ENCODE data around the gene PHEX. TPM values are rescaled to one million over a fixed set of nuclear protein-coding genes. Genes with fewer than 3 reads are reported as not detected.

Gene PHEX
- total RNA-seq = 0.36 TPM

DNA sequence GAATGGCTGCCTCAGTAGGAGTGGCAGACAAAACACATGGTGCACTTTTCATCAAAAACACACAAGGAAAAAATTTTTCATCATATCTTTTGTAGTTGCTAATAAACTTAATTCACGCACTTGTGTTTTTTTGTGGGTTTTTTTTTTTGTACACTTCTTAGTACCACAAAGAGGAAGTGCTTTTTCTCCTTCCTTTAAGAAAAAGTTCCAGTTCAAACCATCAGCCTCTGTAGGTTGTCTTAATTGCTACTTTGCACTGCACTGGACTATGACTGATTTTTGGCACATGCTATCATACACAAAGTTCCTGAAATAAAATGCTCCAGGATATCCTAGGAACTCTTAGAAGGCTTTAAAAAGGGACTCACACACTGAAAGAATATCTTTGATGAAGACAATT is at the start of gene PHEX:
TSS of gene PHEX (plus strand) at position 242 of the 400 bp plus-strand sequence. CDS start 681 bp downstream, outside the sequence.
- ATAC-seq = no peak

DNA sequence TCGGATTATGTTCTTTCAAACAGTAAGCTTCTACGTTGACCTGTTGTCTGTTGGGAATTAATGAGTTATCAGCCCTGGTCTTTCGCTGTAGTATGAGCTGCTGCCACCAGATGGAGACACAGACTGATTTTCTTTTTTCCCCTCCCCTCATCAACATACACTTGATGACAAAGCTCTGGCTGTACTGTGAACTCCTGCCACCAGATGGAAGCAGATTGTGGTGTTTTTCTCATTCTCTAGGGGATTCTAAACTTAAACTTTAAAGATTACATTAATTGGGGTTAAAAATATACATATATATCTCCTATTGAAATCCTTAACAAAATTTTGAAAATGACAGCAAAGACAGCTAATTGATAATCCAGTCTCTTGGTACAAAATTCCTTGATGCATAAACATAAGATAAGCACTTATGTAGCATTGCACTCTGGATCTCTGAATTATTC is 46.8 kb upstream of the PHEX start:
- peak; percentile 98 for ATAC-seq

DNA sequence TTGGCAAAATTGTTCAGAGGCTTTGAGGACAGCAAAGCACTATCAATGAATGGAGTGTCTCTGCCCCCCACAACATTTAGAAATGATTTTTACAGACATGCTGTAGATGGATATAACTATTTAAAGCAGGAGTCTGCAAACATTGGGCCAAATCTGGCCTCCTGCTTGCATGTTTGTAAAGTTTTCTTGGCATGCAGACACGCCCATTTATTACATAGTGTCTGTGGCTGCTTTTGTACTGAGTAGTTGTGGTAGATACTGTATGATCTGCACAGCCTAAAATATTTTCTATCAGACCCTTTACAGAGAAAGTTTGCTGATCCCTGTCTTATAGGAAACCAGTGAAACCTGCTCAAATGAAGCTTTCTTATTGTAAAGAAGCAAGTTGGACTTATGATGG is 45.5 kb upstream of the PHEX start:
- ATAC-seq = no peak

DNA sequence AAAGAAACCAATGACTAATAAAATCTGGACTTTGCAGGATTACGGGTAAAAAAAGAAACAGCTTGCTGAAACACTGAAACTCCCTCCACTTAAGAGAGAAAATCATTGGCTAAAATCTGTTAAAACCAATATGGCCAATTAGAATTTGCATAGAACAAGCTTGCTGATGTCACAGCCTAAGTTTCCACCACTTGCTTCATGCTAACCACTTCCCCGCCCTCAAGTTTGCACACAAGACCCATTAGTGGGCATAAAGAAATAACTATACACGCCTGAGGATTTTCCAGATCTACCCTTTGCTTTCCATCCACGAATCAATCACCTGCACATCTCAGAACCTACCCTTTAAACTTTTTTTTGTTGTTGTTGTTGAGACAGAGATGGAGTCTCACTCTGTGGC is 42.7 kb upstream of the PHEX start:
- ATAC-seq = no peak

DNA sequence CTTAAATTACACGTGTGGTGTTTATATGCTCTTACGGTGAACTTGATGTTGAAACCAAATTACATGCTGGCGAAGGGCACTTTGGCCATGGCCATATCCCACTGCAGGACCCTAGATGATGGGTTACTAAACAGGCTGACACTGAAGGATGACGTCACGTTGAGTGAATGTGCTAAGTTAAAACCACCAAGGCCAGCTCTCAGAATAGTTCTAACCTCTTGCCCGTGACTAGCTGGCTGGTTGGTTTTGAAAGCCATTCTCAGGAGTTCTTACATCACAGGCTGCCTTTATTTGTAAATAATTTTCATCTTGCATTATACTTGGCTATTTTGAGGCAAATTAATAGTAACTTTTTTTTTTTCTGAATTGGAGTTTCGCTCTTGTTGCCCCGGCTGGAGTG is 41.3 kb upstream of the PHEX start:
- no peak for ATAC-seq

DNA sequence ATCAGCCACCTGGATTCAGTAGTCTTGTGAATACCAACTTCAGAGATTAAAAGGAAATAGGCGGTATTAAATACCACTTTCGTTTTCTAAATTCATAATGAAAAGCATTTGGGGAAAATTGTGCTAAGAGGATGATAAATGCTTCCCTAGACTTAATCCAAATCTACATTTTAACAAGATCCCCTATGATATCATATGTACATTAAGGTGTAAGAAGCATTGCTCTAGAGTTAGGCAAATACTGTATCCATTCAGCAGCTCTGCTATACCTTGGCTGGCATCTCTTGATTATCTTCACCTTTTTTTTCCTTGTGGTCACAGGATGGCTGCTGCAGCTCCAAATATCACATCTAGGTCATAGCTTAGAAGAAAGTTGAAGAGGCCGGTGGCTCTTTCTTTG is 40.6 kb upstream of the PHEX start:
- ATAC-seq = no peak

DNA sequence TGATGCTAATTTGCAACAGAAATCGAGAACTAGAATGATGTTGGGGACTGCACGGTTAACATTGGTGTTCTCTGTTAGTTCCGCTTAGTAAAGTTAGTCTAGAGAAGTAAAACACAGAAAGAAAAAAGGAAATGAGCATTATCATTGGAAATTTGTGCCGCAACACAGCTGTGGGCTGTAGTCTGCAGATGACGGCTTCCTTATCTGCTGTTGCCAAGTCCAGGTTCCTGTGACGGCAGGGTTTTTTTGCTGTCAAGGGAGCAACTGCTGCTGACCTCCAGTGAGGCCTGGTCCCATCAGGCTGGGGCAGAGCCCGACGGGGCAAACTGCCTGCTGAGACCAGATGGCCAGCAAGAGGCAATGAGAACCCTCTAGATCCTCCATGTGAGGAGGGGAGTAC is 38.9 kb upstream of the PHEX start:
- ATAC-seq = no peak

DNA sequence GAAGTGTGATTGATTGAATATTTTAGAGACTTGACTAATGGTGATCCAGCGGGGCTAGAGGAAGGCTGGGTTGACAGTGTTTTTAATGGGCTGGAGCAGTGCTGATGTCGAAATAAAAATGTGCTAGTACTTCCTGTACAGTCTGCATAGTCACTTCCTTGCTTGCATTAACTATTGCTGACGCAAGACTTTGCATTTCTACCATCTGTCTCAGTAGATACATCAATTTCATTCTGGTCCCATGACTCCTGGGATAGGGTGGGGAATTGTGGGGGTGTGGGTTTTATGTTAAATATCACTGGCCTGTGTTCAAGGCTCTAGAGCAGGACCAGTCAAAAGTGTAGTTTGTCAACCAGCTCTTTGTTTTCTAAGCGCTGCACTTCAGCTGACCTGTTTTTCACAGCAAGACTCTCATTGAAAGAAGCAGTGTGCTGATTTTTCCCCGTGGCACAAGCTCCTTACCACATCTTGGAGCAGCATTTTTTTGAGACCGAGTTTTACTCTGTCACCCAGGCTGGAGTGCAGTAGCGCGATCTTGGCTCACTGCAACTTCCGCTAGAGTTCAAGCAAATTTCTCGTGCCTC is 35.2 kb upstream of the PHEX start:
- peak; percentile 64 for ATAC-seq

DNA sequence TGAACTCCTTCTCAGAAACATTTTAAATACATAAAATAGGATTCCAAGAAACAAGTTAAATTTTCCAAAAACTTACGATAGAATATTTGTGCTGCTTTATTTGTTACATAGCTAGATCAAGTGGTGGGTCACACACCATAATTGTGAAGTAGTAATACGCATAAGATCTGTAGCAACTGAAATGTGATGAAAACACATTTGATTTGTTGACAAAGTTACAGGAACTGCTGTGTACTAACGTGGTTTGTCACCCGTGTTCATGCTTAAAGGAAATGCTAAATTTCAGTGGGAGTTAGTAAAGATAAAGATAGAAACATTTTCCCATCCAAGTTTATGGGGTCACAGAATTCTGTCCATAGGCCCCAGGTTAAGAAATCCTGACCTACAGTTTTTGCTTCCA is 34.1 kb upstream of the PHEX start:
- no peak for ATAC-seq

DNA sequence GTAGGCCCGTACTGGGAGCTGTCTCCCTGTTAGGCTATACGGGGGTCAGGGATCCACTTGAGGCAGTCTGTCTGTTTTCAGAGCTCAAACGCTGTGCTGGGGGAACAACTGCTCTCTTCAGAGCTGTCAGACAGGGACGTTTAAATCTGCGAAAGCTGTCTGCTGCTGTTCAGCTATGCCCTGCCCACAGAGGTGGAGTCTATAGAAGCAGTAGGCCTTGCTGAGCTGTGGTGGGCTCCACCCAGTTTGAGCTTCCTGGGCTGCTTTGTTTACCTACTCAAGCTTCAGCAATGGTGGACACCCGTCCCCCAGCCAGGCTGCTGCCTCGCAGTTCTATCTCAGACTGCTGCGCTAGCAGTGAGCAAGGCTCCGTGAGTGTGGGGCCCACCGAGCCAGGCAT is 27.3 kb upstream of the PHEX start:
- ATAC-seq = no peak

DNA sequence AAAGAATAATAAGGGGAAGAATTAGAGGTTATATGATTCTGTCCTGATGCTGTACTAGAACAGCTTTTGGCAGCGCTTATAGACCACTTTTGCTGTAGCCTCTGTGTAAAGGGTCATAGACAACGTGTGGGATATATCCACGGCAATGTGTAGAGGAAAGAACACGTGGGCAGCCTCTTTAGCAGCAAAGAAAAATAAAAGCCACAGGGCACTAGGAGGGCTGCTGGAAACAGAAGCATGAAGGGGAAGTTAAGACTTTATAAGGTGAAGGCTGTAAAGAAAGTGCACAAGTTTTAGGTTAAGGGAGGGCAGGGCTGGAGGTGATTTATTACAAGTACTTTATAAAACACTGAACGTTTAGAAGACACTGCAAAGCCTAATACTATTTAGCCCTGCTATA is 20.1 kb upstream of the PHEX start:
- ATAC-seq = no peak

DNA sequence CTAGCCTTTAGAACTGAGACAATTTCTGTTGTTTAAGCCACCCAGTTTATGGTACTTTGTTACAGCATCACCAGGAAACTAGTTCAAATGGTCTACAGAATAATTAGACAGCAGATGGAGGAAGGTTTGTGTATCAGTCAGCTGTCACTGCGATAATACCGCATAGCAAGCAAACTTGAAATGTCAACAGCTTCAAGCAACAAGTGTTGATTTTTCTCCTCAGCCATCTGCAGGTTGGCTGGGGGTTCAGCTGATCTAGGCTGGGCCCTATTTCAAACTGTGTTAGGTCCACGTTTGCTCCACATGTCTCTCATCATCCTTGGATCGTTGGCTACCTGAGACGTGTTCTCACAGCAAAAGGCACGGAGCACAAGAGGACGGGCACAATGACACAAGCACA is 19.2 kb upstream of the PHEX start:
- no peak for ATAC-seq

DNA sequence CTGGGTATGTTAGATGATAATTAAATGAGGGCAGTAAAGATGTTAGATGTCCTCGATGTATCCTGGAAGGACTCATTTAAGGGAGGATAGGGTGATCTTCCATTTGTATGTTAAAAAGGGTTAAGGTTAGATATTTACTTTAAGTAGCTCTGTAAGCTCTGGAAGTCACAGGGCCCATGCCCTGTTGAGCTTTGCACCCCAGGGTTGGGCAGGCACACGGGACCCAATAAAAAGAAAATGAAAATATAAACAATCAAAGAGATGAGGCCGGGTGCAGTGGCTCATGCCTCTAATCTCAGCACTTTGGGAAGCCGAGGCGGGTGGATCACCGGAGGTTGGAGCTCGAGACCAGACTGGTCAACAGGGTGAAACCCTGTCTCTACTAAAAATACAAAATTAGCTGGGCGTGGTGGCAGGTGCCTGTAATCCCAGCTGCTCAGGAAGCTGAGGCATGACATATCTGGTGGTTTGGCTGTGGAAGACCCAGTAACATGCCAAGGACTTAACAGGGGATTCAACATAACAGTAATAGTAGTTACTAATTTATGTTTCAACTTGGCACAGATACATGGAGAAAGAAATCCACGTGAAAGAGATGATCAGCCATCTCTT is 16.9 kb upstream of the PHEX start:
- ATAC-seq = no peak

DNA sequence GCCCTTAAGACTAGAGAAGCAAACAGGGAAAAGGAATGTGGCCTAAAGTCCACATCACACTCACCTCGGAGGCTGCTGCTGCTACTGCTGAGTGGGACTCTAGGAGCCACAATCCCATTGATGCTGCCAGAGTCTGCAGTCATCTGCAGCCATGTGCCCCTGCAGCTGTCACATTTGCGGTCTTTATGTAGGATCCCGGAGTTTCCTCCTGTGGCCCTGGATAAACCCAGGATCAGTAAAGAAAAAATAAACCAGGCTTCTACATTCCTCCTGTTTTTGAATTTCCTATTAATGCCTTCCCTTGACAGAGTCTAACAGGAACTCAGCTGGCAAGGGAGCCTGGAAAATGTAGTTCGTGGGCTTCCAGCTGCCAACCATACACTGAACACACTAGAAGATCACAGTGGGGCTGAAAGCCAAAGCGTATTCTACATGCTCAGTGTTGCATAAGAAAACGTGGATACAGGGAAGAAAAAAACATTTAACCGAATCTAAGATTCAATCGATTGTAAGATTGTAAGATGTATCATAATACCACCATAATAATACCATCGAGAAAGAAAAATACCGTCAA is 10.3 kb upstream of the PHEX start:
- no peak for ATAC-seq

DNA sequence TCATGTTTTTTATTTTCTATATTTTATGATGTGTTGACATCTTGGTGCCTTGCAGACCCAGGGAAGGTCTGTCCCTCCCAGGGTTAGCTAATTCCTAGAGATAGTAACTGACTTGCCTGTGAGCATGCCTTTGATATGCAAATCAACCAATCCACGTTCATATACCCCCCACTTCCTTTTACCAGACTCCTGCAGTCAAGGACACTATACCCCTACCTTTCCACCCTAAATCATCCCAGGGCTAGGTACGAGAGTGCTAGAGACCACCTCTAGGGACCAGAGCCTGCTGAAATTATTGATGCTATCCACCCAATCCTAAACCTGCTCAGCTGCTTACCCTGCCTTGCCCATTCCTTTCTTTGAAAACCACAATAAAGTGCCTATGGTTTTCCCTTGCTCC is 7.5 kb upstream of the PHEX start:
- ATAC-seq = no peak

DNA sequence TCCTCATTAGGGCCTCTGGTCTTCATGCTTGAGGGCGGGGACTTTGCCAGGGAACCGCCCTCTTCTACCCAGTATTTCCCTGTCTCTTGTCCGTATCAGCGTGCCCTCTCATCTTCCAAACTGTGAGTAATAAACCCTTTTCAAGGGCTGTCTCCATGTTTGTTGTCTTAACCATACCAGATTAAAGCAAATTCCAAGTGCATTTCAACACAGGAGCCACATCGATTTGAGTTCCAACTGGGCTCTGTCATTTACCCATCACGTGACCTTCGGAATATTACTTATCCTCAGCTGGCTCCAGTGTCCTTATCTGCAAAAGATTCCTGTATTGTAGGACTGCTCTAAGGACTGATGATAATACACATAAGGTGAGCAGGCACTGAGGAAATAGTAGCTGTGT is 6.4 kb upstream of the PHEX start:
- no peak for ATAC-seq

DNA sequence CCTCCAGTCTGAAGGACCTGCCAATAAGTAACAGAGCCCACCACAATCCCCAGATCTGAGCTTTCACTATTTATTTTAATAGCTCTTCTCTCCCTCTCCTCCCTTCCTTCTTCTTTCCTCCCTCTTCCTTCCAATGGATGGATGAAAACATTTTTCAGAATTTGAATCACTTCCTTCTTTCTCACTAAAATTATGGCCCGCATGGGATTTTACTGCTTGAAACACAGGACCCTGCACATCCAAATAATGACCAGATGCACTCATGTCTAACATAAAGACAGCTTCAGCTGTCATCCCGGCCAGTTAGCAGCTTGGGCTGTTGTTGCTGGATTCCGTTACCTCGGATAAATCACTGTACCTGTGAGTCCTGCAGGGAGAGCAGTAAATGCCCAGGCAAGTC is 5.4 kb upstream of the PHEX start:
- ATAC-seq = no peak

DNA sequence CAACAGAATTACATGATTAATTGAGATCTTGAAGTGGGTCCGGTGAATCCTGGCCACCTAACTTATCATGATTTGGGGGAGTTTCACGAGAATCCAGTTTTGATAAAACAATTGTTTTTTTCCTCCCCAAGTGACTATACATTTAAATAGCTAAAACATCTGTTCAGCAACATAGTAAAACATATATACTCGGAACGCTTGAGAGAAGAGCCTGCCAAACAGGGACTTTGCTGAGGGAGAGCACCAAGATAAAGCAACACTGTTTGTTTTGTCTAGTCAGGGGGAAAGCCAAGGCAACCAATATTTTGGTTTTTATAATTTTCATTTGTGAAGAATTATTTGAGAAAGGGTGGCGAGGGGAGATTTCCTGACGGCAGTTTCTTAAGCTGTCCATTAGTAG is 381 bp downstream of the PHEX start:
- no peak for ATAC-seq

DNA sequence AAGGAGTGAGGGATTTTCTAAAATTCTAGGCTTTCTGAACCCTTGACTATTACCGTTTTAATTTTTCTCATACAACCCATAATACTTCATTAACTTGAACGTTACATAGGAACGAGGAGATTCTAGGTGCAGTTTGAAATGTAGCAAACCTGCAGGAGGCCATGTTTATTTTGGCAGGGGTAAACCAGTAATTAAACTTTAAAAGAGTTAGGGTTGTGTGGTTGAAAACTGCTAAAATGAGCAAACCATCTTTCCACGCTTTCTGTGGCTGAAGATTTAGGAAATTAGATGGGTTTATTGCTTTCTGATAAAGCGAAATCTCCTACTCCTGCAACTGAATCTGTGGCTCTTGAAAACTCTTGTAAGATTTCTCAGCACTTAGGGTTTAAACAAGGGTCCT is 1.7 kb downstream of the PHEX start:
- no peak for ATAC-seq

DNA sequence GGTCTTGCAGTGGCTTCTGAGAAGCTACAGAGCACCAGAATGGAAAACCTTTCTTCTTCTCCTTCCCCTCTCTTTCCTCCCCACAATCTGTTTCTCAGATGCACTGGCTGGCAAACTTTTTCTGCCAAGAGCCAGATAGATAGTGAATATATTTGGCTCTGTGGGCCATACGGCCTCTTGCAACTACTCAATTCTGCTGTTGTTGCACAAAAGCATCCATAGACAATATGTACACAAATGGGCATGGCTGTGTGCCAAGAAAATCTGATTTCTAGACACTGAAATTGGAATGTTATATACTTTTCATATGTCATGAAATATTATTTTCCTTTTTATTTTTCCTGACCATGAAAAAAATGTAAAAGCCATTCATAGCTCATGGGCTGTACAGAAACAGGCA is 3.1 kb downstream of the PHEX start:
- ATAC-seq = no peak

DNA sequence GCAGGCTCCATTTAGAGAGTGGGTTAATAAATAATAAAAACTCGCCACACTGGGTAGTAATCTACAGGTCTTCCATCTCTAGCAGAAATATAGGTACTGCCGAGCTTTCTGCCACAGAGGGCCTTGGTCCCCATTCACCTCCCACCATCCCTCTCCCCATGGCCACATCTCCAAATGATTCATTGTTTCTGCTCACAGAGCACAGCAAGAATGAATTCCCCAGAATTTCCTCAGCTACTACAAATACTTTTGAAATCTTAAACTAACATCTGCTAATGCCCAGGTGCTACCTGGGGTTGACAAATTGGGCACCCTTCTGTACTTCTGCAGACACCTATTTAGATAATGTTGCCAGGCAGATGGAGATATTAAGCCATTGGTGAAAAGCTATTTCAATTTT is 5.1 kb downstream of the PHEX start:
- no peak for ATAC-seq

DNA sequence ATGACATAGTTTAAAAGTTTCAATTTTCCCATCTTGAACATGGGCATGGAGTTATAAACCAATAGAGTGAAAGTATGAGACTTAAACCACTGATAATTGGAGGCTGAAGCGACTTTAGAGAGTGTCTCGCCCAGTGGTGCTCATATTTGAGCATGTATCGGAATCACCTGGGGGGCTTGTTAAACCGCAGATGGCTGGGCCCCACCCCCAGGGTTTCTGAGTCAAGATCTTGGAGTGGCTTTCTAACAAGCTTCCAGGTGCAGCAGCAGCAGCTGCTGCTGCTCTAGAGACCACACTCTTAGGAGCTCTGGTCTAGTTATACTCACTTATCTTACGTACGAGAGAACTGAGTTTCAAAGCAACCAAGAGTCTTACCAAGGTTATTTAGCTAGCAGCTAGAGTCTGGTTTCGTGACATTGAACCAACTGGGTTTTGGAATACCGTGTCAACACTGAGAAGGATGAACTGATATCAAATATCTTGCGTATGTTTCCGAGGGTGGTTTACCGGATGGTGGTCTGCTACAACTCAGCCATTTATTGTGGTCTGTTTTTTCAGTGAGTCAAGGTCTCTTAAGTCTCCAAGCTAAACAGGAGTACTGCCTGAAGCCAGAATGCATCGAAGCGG is 5.9 kb downstream of the PHEX start:
- no peak for ATAC-seq

DNA sequence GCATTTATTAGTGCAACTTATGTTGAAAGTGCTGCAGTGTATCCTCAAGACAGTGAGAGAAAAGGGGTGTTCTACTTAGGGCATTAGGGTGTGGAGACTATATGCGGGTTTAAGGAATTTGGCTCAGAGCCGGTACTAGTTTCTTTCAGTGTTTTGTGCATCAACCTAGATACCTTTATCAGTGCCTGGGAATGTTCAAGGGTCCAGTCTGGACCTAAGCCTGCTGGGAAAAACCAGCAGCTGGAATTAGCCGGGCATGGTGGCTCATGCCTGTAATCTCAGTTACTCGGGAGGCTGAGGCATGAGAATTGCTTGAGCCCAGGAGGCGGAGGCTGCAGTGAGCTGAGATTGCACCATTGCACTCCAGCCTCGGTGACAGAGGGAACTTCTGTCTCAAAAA is 7.4 kb downstream of the PHEX start:
- ATAC-seq = no peak

DNA sequence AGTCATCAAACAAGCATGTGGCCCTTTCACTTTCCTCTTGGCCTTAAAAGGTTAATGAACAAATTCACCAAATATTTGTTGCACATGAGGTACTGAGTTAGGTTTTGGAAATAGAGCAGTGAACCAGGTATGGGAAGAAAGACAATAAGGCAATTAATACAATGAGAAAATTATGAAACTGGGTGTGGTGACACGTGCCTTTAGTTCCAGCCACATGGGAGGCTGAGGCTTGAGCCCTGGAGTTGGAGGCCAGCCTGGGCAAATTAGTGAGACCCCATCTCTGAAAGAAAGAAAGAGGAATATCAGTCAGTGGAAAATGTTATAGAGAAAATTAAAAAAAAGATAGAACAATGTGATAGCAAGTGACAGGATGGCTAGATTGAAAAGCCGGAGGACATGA is 8.1 kb downstream of the PHEX start:
- ATAC-seq = no peak
